Activated T-helper 17 cell treated with anti-CD3 and anti-CD28 coated beads, Interleukin-2, amount 50 U/mL, for 72 hours (primary cell): ENCODE results near the gene DDX25. TPM values are rescaled to one million over a fixed set of nuclear protein-coding genes. Genes with fewer than 3 reads are reported as not detected.
A peak's percentile ranks its signal among the peaks of the same experiment; 100 is the strongest.

Experiments used
- ATAC-seq: fragments of 150-1000 bp; cut with Tn5 transposase; replicated peaks from 2 replicates; pipeline ENCODE4 v1.10.0; 2021; ENCODE audit warnings: mild to moderate bottlenecking, moderate library complexity
- H3K27ac Mint-ChIP-seq: one replicate; pipeline ENCODE4 v1.8.0; 2022; ENCODE audit warnings: mixed read lengths
- H3K27me3 Mint-ChIP-seq: one replicate; pipeline ENCODE4 v1.8.0; 2022; ENCODE audit warnings: mixed read lengths
- H3K36me3 Mint-ChIP-seq: one replicate; pipeline ENCODE4 v1.8.0; 2022; ENCODE audit warnings: low read depth, mild to moderate bottlenecking, mixed read lengths
- H3K4me1 Mint-ChIP-seq: one replicate; pipeline ENCODE4 v1.8.0; 2022; ENCODE audit warnings: mixed read lengths
- H3K4me3 Mint-ChIP-seq: one replicate; pipeline ENCODE4 v1.8.0; 2022; ENCODE audit warnings: mild to moderate bottlenecking, mixed read lengths
- H3K9me3 Mint-ChIP-seq: one replicate; pipeline ENCODE4 v1.8.0; 2022; ENCODE audit warnings: mixed read lengths
- total RNA-seq, 2 donors: library from RNA; stranded (reverse); gene quantifications; one replicate each; pipeline ENCODE4 v1.2.3, GENCODE V29; 2022

The DDX25 gene
- total RNA-seq, 2 donors from 2014 or later, result 0.32 to 0.69 TPM

- peaks cover 5% of the 10 kb centered on the region for H3K9me3 Mint-ChIP-seq
- no peaks in the 10 kb centered on the region for H3K4me1 Mint-ChIP-seq
- H3K36me3 Mint-ChIP-seq, result no peaks in the 10 kb centered on the region
- no peak overlapping the region for H3K4me3 Mint-ChIP-seq
- H3K27me3 Mint-ChIP-seq, result peaks cover 2% of the 10 kb centered on the region
- no peak overlapping the region for H3K27ac Mint-ChIP-seq
- no peak for ATAC-seq
Measured at GRCh38 chr11:125935618-125936199, 31.4 kb downstream of the DDX25 start.

DNA sequence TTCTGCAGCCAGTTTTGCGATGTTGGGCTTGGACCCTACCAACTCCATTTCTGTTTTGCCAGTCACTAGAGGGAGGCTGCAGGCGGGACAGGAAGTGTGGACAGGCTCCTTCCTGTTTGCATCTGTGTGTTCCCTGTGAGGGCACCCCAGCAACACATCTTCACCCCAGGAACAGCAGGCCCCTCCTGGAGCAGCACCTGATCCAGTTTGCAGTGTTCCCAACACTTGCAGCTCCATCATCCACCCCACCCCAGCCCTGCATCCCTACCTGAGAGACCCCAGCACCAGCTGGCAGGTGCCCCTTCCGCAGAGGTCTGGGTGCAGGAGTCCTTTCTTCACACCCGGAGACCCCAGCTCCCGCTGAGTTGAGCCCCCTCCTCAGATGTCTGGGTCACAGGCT is 34.1 kb downstream of the DDX25 start:
- Mint-ChIP-seq H3K4me3 (no peak overlapping the region), H3K27me3 (no peaks in the 10 kb centered on the region), H3K36me3 (no peaks in the 10 kb centered on the region), H3K27ac (peak overlapping the region; percentile 63), H3K4me1 (no peaks in the 10 kb centered on the region), H3K9me3 (peaks cover 5% of the 10 kb centered on the region)
- ATAC-seq, result no peak

GRCh38 chr11:125939081-125939521 is 34.8 kb downstream of the DDX25 start:
- no peak for ATAC-seq
- Mint-ChIP-seq H3K4me3 (no peak overlapping the region), H3K4me1 (no peaks in the 10 kb centered on the region), H3K27me3 (no peaks in the 10 kb centered on the region), H3K36me3 (no peaks in the 10 kb centered on the region), H3K27ac (peak overlapping the region; percentile 63), H3K9me3 (peaks cover 5% of the 10 kb centered on the region)

DNA sequence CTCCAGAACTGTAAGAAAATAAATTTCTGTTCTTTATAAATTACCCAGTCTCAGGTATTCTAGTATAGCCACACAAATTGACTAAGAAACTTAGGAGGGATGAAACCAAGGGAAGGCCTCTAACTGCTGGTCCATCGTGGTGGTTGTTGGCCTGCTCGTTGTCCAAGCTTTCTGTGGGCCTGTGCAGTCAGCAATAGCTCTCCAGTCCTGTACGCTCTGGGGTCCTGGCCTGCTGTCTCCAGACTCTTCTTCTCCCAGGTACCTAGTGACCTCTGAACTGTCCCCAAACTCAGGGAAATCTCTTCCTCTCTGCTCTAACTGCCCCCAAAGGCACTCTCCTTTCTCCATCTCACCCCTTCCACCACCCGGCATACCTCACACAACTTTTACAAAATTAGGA is 35.8 kb downstream of the DDX25 start:
- no peak overlapping the region for H3K27ac Mint-ChIP-seq
- H3K36me3 Mint-ChIP-seq, result no peaks in the 10 kb centered on the region
- no peak overlapping the region for H3K4me3 Mint-ChIP-seq
- H3K9me3 Mint-ChIP-seq, result peaks cover 5% of the 10 kb centered on the region
- H3K27me3 Mint-ChIP-seq, result no peaks in the 10 kb centered on the region
- no peaks in the 10 kb centered on the region for H3K4me1 Mint-ChIP-seq
- ATAC-seq, result no peak

GRCh38 chr11:125941267-125941618 is 36.9 kb downstream of the DDX25 start:
- H3K4me3 Mint-ChIP-seq, result no peak overlapping the region
- no peaks in the 10 kb centered on the region for H3K36me3 Mint-ChIP-seq
- no peaks in the 10 kb centered on the region for H3K4me1 Mint-ChIP-seq
- H3K27ac Mint-ChIP-seq, result no peak overlapping the region
- no peaks in the 10 kb centered on the region for H3K27me3 Mint-ChIP-seq
- H3K9me3 Mint-ChIP-seq, result peaks cover 5% of the 10 kb centered on the region
- no peak for ATAC-seq

- no peak overlapping the region for H3K27ac Mint-ChIP-seq
- no peaks in the 10 kb centered on the region for H3K27me3 Mint-ChIP-seq
- H3K4me3 Mint-ChIP-seq, result no peak overlapping the region
- peak; percentile 80 for ATAC-seq
- H3K4me1 Mint-ChIP-seq, result no peaks in the 10 kb centered on the region
- peaks cover 5% of the 10 kb centered on the region for H3K9me3 Mint-ChIP-seq
- H3K36me3 Mint-ChIP-seq, result no peaks in the 10 kb centered on the region
Measured at GRCh38 chr11:125941619-125942611, 37.6 kb downstream of the DDX25 start.

- peaks cover 5% of the 10 kb centered on the region for H3K9me3 Mint-ChIP-seq
- H3K36me3 Mint-ChIP-seq, result no peaks in the 10 kb centered on the region
Measured at GRCh38 chr11:125942771-125943428, 38.6 kb downstream of the DDX25 start.

GRCh38 chr11:125943661-125944349 is 39.5 kb downstream of the DDX25 start:
- H3K27ac Mint-ChIP-seq, result no peak overlapping the region
- H3K4me1 Mint-ChIP-seq, result no peaks in the 10 kb centered on the region
- H3K4me3 Mint-ChIP-seq, result no peak overlapping the region
- no peaks in the 10 kb centered on the region for H3K27me3 Mint-ChIP-seq
- no peaks in the 10 kb centered on the region for H3K36me3 Mint-ChIP-seq
- no peak for ATAC-seq
- peaks cover 2% of the 10 kb centered on the region for H3K9me3 Mint-ChIP-seq

More at GRCh38 chr11:125942771-125943428, 38.6 kb downstream of the DDX25 start:
- no peaks in the 10 kb centered on the region for H3K4me1 Mint-ChIP-seq
- no peaks in the 10 kb centered on the region for H3K27me3 Mint-ChIP-seq
- no peak overlapping the region for H3K27ac Mint-ChIP-seq
- H3K4me3 Mint-ChIP-seq, result no peak overlapping the region
- ATAC-seq, result no peak

GRCh38 chr11:125944350-125945010 is 40.2 kb downstream of the DDX25 start:
- Mint-ChIP-seq H3K36me3 (no peaks in the 10 kb centered on the region), H3K27ac (no peak overlapping the region), H3K4me1 (no peaks in the 10 kb centered on the region), H3K4me3 (no peak overlapping the region), H3K27me3 (peaks cover 3% of the 10 kb centered on the region), H3K9me3 (no peaks in the 10 kb centered on the region)
- ATAC-seq, result no peak

- Mint-ChIP-seq H3K4me1 (no peaks in the 10 kb centered on the region), H3K9me3 (no peaks in the 10 kb centered on the region), H3K4me3 (no peak overlapping the region), H3K36me3 (no peaks in the 10 kb centered on the region), H3K27me3 (peaks cover 3% of the 10 kb centered on the region), H3K27ac (no peak overlapping the region)
- no peak for ATAC-seq
Measured at GRCh38 chr11:125945011-125945796, 40.9 kb downstream of the DDX25 start.

GRCh38 chr11:125945797-125946520 is 41.7 kb downstream of the DDX25 start, which contains the start of gene VSIG10L2:
Gene VSIG10L2, plus strand, starts transcription at chr11:125946044. Its CDS starts 12 bp downstream, at chr11:125946056.
- no peak for ATAC-seq

DNA sequence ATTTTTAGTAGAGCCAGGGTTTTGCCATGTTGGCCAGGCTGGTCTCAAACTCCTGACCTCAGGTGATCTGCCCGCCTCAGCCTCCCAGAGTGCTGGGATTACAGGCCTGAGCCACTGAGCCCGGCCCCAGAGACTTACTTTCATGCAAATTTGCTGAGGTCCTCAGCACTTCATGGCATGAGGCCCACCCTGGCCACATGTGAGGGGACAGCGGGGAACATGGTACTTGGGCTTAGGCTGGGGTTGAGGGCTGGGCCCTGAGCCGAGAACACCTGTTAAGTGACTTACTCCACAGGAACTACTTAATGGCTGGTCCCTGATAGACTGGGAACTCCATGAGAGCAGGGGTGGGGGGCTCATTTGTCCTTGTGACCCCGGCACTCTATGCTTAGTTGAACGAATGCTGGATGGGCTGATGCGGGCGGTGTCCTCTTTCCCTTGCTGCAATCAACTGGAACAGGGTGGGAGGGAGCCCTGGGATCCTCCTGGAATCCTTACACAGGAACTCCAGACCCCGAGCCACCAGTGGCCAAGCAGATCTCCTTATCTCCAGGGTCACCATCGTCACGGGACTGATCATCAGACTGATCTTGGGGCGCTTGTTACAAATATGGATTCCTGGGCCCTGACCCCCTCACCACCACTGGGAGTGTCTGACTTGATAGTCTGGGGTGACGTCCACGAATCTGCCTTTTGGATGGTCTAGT is 42.6 kb downstream of the DDX25 start:
- Mint-ChIP-seq H3K4me3 (no peak overlapping the region), H3K4me1 (no peaks in the 10 kb centered on the region), H3K9me3 (no peaks in the 10 kb centered on the region), H3K27me3 (peaks cover 6% of the 10 kb centered on the region), H3K36me3 (no peaks in the 10 kb centered on the region), H3K27ac (no peak overlapping the region)
- no peak for ATAC-seq

More at GRCh38 chr11:125945797-125946520, 41.7 kb downstream of the DDX25 start, which contains the start of gene VSIG10L2:
- Mint-ChIP-seq H3K27me3 (peaks cover 3% of the 10 kb centered on the region), H3K9me3 (no peaks in the 10 kb centered on the region), H3K4me3 (no peak within 1 kb of the TSS), H3K27ac (no peak within 1 kb of the TSS), H3K4me1 (no peaks in the 10 kb centered on the region), H3K36me3 (no peaks in the 10 kb centered on the region)
